Measurements from ENCODE around the gene MYO16.

MYO16 gene

DNA sequence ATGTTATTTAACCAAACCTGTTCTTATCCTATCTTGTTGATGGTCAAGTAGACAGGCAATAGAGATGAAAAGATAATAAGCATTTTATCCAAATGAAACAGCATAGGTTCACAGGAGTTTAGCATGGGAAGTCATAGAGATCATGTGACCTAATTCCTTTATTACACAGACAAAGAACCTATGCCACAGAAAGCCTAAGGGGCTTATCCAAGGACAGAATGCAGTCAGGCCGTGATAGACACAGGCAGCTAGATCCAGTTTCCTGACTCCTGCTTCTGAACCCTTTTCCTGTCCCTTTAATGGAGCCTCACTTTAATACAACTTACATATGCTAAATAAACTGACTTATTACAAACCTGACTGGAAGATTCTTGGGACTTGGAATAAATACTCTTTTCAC lies 624.9 kb downstream of the MYO16 start:
- TF ChIP-seq, protein P1, sequence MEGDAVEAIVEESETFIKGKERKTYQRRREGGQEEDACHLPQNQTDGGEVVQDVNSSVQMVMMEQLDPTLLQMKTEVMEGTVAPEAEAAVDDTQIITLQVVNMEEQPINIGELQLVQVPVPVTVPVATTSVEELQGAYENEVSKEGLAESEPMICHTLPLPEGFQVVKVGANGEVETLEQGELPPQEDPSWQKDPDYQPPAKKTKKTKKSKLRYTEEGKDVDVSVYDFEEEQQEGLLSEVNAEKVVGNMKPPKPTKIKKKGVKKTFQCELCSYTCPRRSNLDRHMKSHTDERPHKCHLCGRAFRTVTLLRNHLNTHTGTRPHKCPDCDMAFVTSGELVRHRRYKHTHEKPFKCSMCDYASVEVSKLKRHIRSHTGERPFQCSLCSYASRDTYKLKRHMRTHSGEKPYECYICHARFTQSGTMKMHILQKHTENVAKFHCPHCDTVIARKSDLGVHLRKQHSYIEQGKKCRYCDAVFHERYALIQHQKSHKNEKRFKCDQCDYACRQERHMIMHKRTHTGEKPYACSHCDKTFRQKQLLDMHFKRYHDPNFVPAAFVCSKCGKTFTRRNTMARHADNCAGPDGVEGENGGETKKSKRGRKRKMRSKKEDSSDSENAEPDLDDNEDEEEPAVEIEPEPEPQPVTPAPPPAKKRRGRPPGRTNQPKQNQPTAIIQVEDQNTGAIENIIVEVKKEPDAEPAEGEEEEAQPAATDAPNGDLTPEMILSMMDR (conservative IDR thresholded peaks at IDR 0.05; ENCODE audit: low read depth, low read length) = no peak

DNA sequence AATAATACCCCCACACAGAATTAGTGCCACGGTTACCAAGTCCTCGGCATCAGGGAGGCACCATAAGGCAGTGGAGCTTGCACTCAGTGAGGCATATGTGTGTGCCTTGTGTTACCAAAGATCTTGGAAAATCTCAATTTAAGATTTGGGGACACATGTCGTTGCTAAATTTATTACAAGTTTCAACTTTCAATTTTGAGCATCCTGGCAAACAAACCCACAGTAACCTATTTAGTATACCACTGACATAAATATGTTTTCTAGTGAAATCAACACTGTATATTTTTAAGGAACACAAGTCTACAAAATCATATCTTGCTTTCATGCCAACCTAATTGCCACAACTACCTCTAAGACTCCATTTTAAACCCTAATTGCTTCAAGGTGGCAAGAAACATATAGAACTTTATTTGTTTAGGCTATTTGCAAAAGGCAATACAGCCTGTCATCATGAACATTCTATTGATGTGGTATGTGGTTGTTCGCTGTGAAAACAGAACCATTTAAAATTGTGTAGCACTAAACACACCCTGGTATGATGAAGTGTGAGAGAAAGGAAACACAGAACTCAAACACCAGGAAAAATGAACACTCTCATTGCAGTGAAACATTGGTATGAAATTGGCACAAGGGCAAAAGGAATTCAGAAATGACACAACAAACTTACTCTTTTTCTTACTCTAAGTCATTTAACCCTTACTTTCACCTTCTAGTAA lies 625.9 kb downstream of the MYO16 start:
- H3K4me3 ChIP-seq (ENCODE audit: low read depth, low read length) = no peak overlapping the region
- no peak for DNase-seq (ENCODE audit: low read depth)
- TF ChIP-seq, protein P1 (conservative IDR thresholded peaks at IDR 0.05; ENCODE audit: low read depth, low read length) = no peak

More for the DNA sequence above, 624.9 kb downstream of the MYO16 start:
- DNase-seq (ENCODE audit: low read depth) = no peak
- no peak overlapping the region for H3K4me3 ChIP-seq (ENCODE audit: low read depth, low read length)

- H3K4me3 ChIP-seq (ENCODE audit: low read depth, low read length) = no peak overlapping the region
- TF ChIP-seq, protein P1 (conservative IDR thresholded peaks at IDR 0.05; ENCODE audit: low read depth, low read length) = no peak
- DNase-seq (ENCODE audit: low read depth) = peak; percentile 99
These were observed 627.7 kb downstream of the MYO16 start for GRCh38 chr13:109256866-109257760.
